Neural cell (in vitro differentiated cells): ENCODE measurements around the gene SNTG2. TPM values are rescaled to one million over a fixed set of nuclear protein-coding genes. Genes with fewer than 3 reads are reported as not detected.

Source experiments
- H2AFZ ChIP-seq: fragments of 200-600, 300-800 bp; sonication (generic), shearing (Covaris generic); 2 replicates; pipeline ENCODE4 v1.6.0; 2014; ENCODE audit warnings: low read depth, mild to moderate bottlenecking, antibody characterized with exemption, low read length, moderate library complexity
- H3F3A ChIP-seq: fragments of 200-600 bp; shearing (Covaris generic); 2 replicates; pipeline ENCODE4 v1.6.1; 2016; ENCODE audit warnings: mild to moderate bottlenecking, moderate library complexity, mixed read lengths, antibody characterized with exemption, low read length; ENCODE audit not compliant: insufficient read depth, poor library complexity, severe bottlenecking
- H3K27ac ChIP-seq: fragments of 200-600, 300-800 bp; sonication (generic), shearing (Covaris generic); 2 replicates; pipeline ENCODE4 v1.5.1; 2014; ENCODE audit warnings: mild to moderate bottlenecking, low read length, moderate library complexity
- H3K27me3 ChIP-seq: fragments of 300-800, 200-600 bp; sonication (generic), shearing (Covaris generic); 2 replicates; pipeline ENCODE4 v1.6.0; 2014; ENCODE audit warnings: mild to moderate bottlenecking, low read depth, low read length, moderate library complexity; ENCODE audit not compliant: insufficient read depth
- H3K36me3 ChIP-seq: fragments of 300-800, 200-600 bp; sonication (generic), shearing (Covaris generic); 2 replicates; pipeline ENCODE4 v1.5.1; 2014; ENCODE audit warnings: mild to moderate bottlenecking, antibody characterized with exemption, low read length, moderate library complexity; ENCODE audit not compliant: insufficient read depth
- H3K4me2 ChIP-seq: fragments of 300-800, 200-600 bp; sonication (generic), shearing (Covaris generic); 2 replicates; pipeline ENCODE4 v1.6.0; 2014; ENCODE audit warnings: mild to moderate bottlenecking, low read length
- H3K4me3 ChIP-seq: fragments of 300-800, 200-600 bp; sonication (generic), shearing (Covaris generic); 2 replicates; pipeline ENCODE4 v1.5.1; 2014; ENCODE audit warnings: mild to moderate bottlenecking, low read length, moderate library complexity
- H3K79me2 ChIP-seq: fragments of 200-600 bp; shearing (Covaris generic); replicated peaks from 2 replicates; pipeline ENCODE4 v1.6.0; 2014; ENCODE audit warnings: mild to moderate bottlenecking, low read length, moderate library complexity; ENCODE audit not compliant: insufficient read depth
- H3K9ac ChIP-seq: fragments of 300-800, 200-600 bp; sonication (generic), shearing (Covaris generic); 2 replicates; pipeline ENCODE4 v1.6.1; 2016; ENCODE audit warnings: mild to moderate bottlenecking, low read length, mixed read lengths
- H3K9me2 ChIP-seq: fragments of 200-600 bp; shearing (Covaris generic); 2 replicates; pipeline ENCODE4 v1.6.1; 2016; ENCODE audit warnings: mild to moderate bottlenecking, low read length, mixed read lengths; ENCODE audit not compliant: insufficient read depth
- H3K9me3 ChIP-seq: fragments of 200-600, 300-800 bp; sonication (generic), shearing (Covaris generic); 2 replicates; pipeline ENCODE4 v1.6.1; 2016; ENCODE audit warnings: mild to moderate bottlenecking, mixed run types, low read length, moderate library complexity, mixed read lengths
- H4K20me1 ChIP-seq: fragments of 200-600 bp; shearing (Covaris generic); 2 replicates; pipeline ENCODE4 v1.6.1; 2016; ENCODE audit warnings: mild to moderate bottlenecking, mixed run types; ENCODE audit not compliant: insufficient read depth
- EP300 ChIP-seq: fragments of 450-650 bp; conservative IDR thresholded peaks from 2 replicates; pipeline ENCODE4 v1.6.1; 2014; ENCODE audit warnings: antibody characterized with exemption, mild to moderate bottlenecking, moderate library complexity; ENCODE audit not compliant: poor library complexity, severe bottlenecking
- EZH2 ChIP-seq: fragments of 200-600, 300-800 bp; shearing (Covaris generic), sonication (generic); IDR thresholded peaks from 2 replicates; pipeline ENCODE4 v1.6.1; 2014; ENCODE audit warnings: antibody characterized with exemption, low read length, borderline replicate concordance, mild to moderate bottlenecking; ENCODE audit not compliant: insufficient read depth, poor library complexity, severe bottlenecking
- MXI1 ChIP-seq: fragments of 450-650 bp; conservative IDR thresholded peaks from 2 replicates; pipeline ENCODE4 v1.6.1; 2014; ENCODE audit warnings: antibody characterized with exemption, mild to moderate bottlenecking; ENCODE audit not compliant: poor library complexity, severe bottlenecking
- POLR2AphosphoS5 ChIP-seq: IDR thresholded peaks from 2 replicates; pipeline ENCODE4 v1.6.1; 2012
- RAD21 ChIP-seq: fragments of 450-650 bp; conservative IDR thresholded peaks from 2 replicates; pipeline ENCODE4 v1.6.1; 2014; ENCODE audit warnings: antibody characterized with exemption, mild to moderate bottlenecking, moderate library complexity
- REST ChIP-seq: IDR thresholded peaks from 2 replicates; pipeline ENCODE4 v1.6.1; 2012; ENCODE audit warnings: borderline replicate concordance
- SMC3 ChIP-seq: fragments of 450-650 bp; conservative IDR thresholded peaks from 2 replicates; pipeline ENCODE4 v1.6.1; 2014; ENCODE audit warnings: antibody characterized with exemption, mild to moderate bottlenecking, moderate library complexity; ENCODE audit not compliant: poor library complexity
- TAF1 ChIP-seq: IDR thresholded peaks from 2 replicates; pipeline ENCODE4 v1.6.1; 2012; ENCODE audit warnings: low read depth
- polyA plus RNA-seq: library from polyadenylated mRNA; depleted of rRNA; stranded (reverse); fragments of >200 nt; gene quantifications from 2 replicates; pipeline ENCODE4 v1.2.3, GENCODE V29; 2014
- TF ChIP-seq, protein P1 (sequence below): fragments of 450-650 bp; IDR thresholded peaks from 2 replicates; pipeline ENCODE4 v1.5.1; 2014; ENCODE audit warnings: antibody characterized with exemption, mild to moderate bottlenecking, moderate library complexity; ENCODE audit not compliant: poor library complexity, severe bottlenecking

Gene SNTG2
- polyA plus RNA-seq, 1 donor from 2014 or later = not detected

DNA sequence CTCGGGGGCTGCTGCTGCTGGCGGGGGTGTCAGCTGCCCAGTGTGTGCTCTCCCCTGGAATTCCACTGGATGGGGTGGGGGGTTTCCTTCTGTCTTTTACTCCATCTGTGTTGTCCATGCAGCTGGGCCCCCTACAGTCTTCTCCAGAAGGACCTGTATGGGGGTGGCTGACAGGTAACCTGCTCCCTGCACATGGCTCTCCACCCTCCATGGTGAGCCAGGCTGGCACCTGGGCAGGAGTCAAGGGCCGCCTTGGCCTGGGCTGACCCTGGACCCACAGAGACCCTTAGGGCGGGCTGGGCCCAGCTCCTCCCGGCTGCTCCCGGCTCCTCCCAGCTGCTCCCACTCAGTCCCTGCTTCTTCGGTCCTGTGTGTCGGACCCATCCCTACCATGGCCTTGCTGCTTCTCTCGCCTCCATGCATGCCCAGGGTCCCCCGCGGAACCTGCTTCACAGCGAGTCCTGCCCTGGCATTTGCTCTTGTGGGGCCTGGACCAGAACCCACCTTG is 15.0 kb downstream of the SNTG2 start:
- Histone ChIP-seq H3K9ac (no peak overlapping the region), H2AFZ (no peak overlapping the region), H3K4me3 (no peak overlapping the region), H3K9me2 (no peaks in the 10 kb centered on the region), H4K20me1 (no peaks in the 10 kb centered on the region), H3F3A (no peaks in the 10 kb centered on the region), H3K79me2 (no peaks in the 10 kb centered on the region), H3K9me3 (peaks cover 4% of the 10 kb centered on the region), H3K27ac (no peak overlapping the region), H3K27me3 (no peaks in the 10 kb centered on the region), H3K36me3 (no peaks in the 10 kb centered on the region), H3K4me2 (no peak overlapping the region)
- TF ChIP-seq EZH2 = no peak
- no peak for TF ChIP-seq SMC3
- TF ChIP-seq RAD21 = no peak
- TF ChIP-seq TAF1 = no peak
- no peak for TF ChIP-seq REST
- no peak for TF ChIP-seq MXI1
- TF ChIP-seq POLR2AphosphoS5 = no peak
- TF ChIP-seq, protein P1, sequence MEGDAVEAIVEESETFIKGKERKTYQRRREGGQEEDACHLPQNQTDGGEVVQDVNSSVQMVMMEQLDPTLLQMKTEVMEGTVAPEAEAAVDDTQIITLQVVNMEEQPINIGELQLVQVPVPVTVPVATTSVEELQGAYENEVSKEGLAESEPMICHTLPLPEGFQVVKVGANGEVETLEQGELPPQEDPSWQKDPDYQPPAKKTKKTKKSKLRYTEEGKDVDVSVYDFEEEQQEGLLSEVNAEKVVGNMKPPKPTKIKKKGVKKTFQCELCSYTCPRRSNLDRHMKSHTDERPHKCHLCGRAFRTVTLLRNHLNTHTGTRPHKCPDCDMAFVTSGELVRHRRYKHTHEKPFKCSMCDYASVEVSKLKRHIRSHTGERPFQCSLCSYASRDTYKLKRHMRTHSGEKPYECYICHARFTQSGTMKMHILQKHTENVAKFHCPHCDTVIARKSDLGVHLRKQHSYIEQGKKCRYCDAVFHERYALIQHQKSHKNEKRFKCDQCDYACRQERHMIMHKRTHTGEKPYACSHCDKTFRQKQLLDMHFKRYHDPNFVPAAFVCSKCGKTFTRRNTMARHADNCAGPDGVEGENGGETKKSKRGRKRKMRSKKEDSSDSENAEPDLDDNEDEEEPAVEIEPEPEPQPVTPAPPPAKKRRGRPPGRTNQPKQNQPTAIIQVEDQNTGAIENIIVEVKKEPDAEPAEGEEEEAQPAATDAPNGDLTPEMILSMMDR = no peak
- no peak for TF ChIP-seq EP300

GRCh38 chr2:973129-973528 is 22.5 kb downstream of the SNTG2 start:
- peaks cover 4% of the 10 kb centered on the region for H3K9me3 ChIP-seq
- TF ChIP-seq, protein P1 = no peak
- TF ChIP-seq EZH2 (no peak), POLR2AphosphoS5 (no peak), MXI1 (no peak), SMC3 (no peak), TAF1 (no peak), EP300 (no peak), REST (no peak), RAD21 (no peak)
- H3K36me3 ChIP-seq = no peaks in the 10 kb centered on the region
- H2AFZ ChIP-seq = no peak overlapping the region
- H3K4me3 ChIP-seq = no peak overlapping the region
- no peak overlapping the region for H3K4me2 ChIP-seq
- H3K27me3 ChIP-seq = no peaks in the 10 kb centered on the region
- H3K27ac ChIP-seq = no peak overlapping the region
- H3K9me2 ChIP-seq = no peaks in the 10 kb centered on the region
- H3K9ac ChIP-seq = no peak overlapping the region
- no peaks in the 10 kb centered on the region for H3F3A ChIP-seq
- no peaks in the 10 kb centered on the region for H4K20me1 ChIP-seq
- H3K79me2 ChIP-seq = no peaks in the 10 kb centered on the region
